ENCODE data around the gene SUSD4. TPM values are rescaled to one million over a fixed set of nuclear protein-coding genes. Genes with fewer than 3 reads are reported as not detected.

The SUSD4 gene
- total and polyA plus RNA-seq, 2 donors (not counting 3 experiments of a cell fraction or from before 2014, with no cell fraction given), result not detected

- H3K9ac ChIP-seq (replicated peaks; ENCODE audit: extremely low read depth, insufficient read depth, low read length), result no peak overlapping the region
- H3K79me2 ChIP-seq (ENCODE audit: control insufficient read depth, insufficient read depth, low read length), result no peaks in the 10 kb centered on the region
- ChIA-PET CTCF (no interaction called here), POLR2A (no interaction called here)
- H3K4me3 ChIP-seq (replicated peaks in 1 of 3; ENCODE audit: insufficient read depth in 1 of 3, low read depth in 1 of 3, low read length in 3 of 3), result no peak overlapping the region
- FAIRE-seq (no peak), DNase-seq (ENCODE audit: low read depth, low spot score) (no peak)
- no peaks in the 10 kb centered on the region for H4K20me1 ChIP-seq (replicated peaks; ENCODE audit: control insufficient read depth, extremely low read depth, insufficient read depth, low read length)
- H3K27ac ChIP-seq (ENCODE audit: insufficient read depth, low read depth, low read length), result no peak overlapping the region
- dilution Hi-C loops (cut with MboI; ENCODE audit: extremely low pct_ligation_motif_present, low sequenced_read_pairs), result no loop called here
- no TSS peak for BruUV-seq (replicated peaks)
- H2AFZ ChIP-seq (ENCODE audit: low read depth, low read length), result no peak overlapping the region
- no peaks in the 10 kb centered on the region for H3K9me3 ChIP-seq (replicated peaks; ENCODE audit: control insufficient read depth, insufficient read depth, low read length)
- no peaks in the 10 kb centered on the region for H3K36me3 ChIP-seq (ENCODE audit: control insufficient read depth in 2 of 2, extremely low read depth in 1 of 2, insufficient read depth in 2 of 2, low read length in 2 of 2)
- TF ChIP-seq MAX (IDR thresholded peaks at IDR 0.05; ENCODE audit: insufficient read depth, insufficient read length) (no peak), MYC (IDR thresholded peaks at IDR 0.05; ENCODE audit: low read depth, low read length) (no peak), EZH2 (IDR thresholded peaks at IDR 0.05; ENCODE audit: borderline replicate concordance, low read depth, low read length, severe bottlenecking) (no peak), POLR2AphosphoS5 (IDR thresholded peaks at IDR 0.05; ENCODE audit: insufficient read depth, low read depth, low read length) (no peak), FOS (IDR thresholded peaks at IDR 0.05; ENCODE audit: borderline replicate concordance, insufficient read depth, low read length) (no peak), GATA2 (IDR thresholded peaks at IDR 0.05; ENCODE audit: insufficient read depth, insufficient read length, low read depth, low read length) (no peak), CTCF (IDR thresholded peaks at IDR 0.05; ENCODE audit: extremely low read depth in 1 of 2, insufficient read depth in 1 of 2, low read depth in 1 of 2, low read length in 2 of 2) (no peak)
- H3K4me1 ChIP-seq (ENCODE audit: control insufficient read depth, extremely low read depth, insufficient read depth, low read length), result no peaks in the 10 kb centered on the region
- intact Hi-C loops (cut with micrococcal nuclease), result no loop called here
- no peak overlapping the region for H3K4me2 ChIP-seq (ENCODE audit: insufficient read depth, low read length)
- no peaks in the 10 kb centered on the region for H3K27me3 ChIP-seq (ENCODE audit: control insufficient read depth in 2 of 2, insufficient read depth in 2 of 2, low read length in 2 of 2)
- H3K9me1 ChIP-seq (replicated peaks; ENCODE audit: control insufficient read depth, extremely low read depth, insufficient read depth, low read length), result no peaks in the 10 kb centered on the region
These were observed 146.2 kb downstream of the SUSD4 start for GRCh38 chr1:223217781-223218180.
